ENCODE measurements around the gene RIC8A. TPM values are rescaled to one million over a fixed set of nuclear protein-coding genes. Genes with fewer than 3 reads are reported as not detected.

Gene RIC8A
- total RNA-seq, 1 donor from 2014 or later: 45.0 TPM

GRCh38 chr11:199782-200181, 7.7 kb upstream of the RIC8A start:
- no peak overlapping the region for H3K27ac Mint-ChIP-seq
- no peak overlapping the region for H3K4me3 Mint-ChIP-seq
- Histone ChIP-seq H2AFZ (replicated peaks) (no peak overlapping the region), H4K20me1 (ENCODE audit: low read depth) (no peaks in the 10 kb centered on the region), H3K27me3 (no peaks in the 10 kb centered on the region), H3K4me1 (no peaks in the 10 kb centered on the region), H3F3A (ENCODE audit: low read depth) (no peaks in the 10 kb centered on the region), H3K27ac (no peak overlapping the region), H3K9ac (no peak overlapping the region), H3K9me3 (ENCODE audit: low read depth) (no peaks in the 10 kb centered on the region), H3K36me3 (no peaks in the 10 kb centered on the region), H3K79me2 (ENCODE audit: low read depth) (no peaks in the 10 kb centered on the region), H3K4me3 (no peak overlapping the region), H3K4me2 (no peak overlapping the region)
- H3K9me3 Mint-ChIP-seq: no peaks in the 10 kb centered on the region
- DNase-seq (ENCODE audit: low spot score): no peak
- H3K4me1 Mint-ChIP-seq: peaks cover 2% of the 10 kb centered on the region
- H3K27me3 Mint-ChIP-seq (ENCODE audit: insufficient read depth, low read depth): peaks cover 2% of the 10 kb centered on the region
- no peak for TF ChIP-seq EZH2 (IDR thresholded peaks at IDR 0.05)
- no peak for TF ChIP-seq EZH2phosphoT487 (IDR thresholded peaks at IDR 0.05)
- TF ChIP-seq CTCF (IDR thresholded peaks at IDR 0.05): no peak
- H3K36me3 Mint-ChIP-seq: no peaks in the 10 kb centered on the region

- Mint-ChIP-seq H3K9me3 (no peaks in the 10 kb centered on the region), H3K4me3 (no peak overlapping the region), H3K36me3 (no peaks in the 10 kb centered on the region), H3K27ac (no peak overlapping the region), H3K4me1 (peaks cover 2% of the 10 kb centered on the region), H3K27me3 (ENCODE audit: insufficient read depth, low read depth) (peaks cover 2% of the 10 kb centered on the region)
- H3K4me1 ChIP-seq: no peaks in the 10 kb centered on the region
- no peaks in the 10 kb centered on the region for H3K79me2 ChIP-seq (ENCODE audit: low read depth)
- no peak overlapping the region for H2AFZ ChIP-seq (replicated peaks)
- no peak overlapping the region for H3K9ac ChIP-seq
- DNase-seq (ENCODE audit: low spot score): no peak
- no peak for TF ChIP-seq EZH2phosphoT487 (IDR thresholded peaks at IDR 0.05)
- no peak for TF ChIP-seq CTCF (IDR thresholded peaks at IDR 0.05)
- no peak for TF ChIP-seq EZH2 (IDR thresholded peaks at IDR 0.05)
- H3K9me3 ChIP-seq (ENCODE audit: low read depth): no peaks in the 10 kb centered on the region
- H3K36me3 ChIP-seq: no peaks in the 10 kb centered on the region
- no peak overlapping the region for H3K27ac ChIP-seq
- no peaks in the 10 kb centered on the region for H4K20me1 ChIP-seq (ENCODE audit: low read depth)
- no peaks in the 10 kb centered on the region for H3F3A ChIP-seq (ENCODE audit: low read depth)
- H3K27me3 ChIP-seq: no peaks in the 10 kb centered on the region
- H3K4me2 ChIP-seq: no peak overlapping the region
- H3K4me3 ChIP-seq: no peak overlapping the region
Observed at GRCh38 chr11:200224-201003, 7.1 kb upstream of the RIC8A start.

GRCh38 chr11:201966-202365, 5.5 kb upstream of the RIC8A start:
- no peak overlapping the region for H3K27ac Mint-ChIP-seq
- no peaks in the 10 kb centered on the region for H3K36me3 Mint-ChIP-seq
- peaks cover 7% of the 10 kb centered on the region for H3K4me1 Mint-ChIP-seq
- Histone ChIP-seq H3K36me3 (no peaks in the 10 kb centered on the region), H3K4me1 (peaks cover 4% of the 10 kb centered on the region), H4K20me1 (ENCODE audit: low read depth) (peaks cover 13% of the 10 kb centered on the region), H2AFZ (replicated peaks) (no peak overlapping the region), H3K27ac (no peak overlapping the region), H3K27me3 (no peaks in the 10 kb centered on the region), H3F3A (ENCODE audit: low read depth) (no peaks in the 10 kb centered on the region), H3K4me3 (no peak overlapping the region), H3K79me2 (ENCODE audit: low read depth) (peaks cover 12% of the 10 kb centered on the region), H3K9ac (no peak overlapping the region), H3K4me2 (no peak overlapping the region), H3K9me3 (ENCODE audit: low read depth) (no peaks in the 10 kb centered on the region)
- H3K9me3 Mint-ChIP-seq: no peaks in the 10 kb centered on the region
- DNase-seq (ENCODE audit: low spot score): no peak
- H3K27me3 Mint-ChIP-seq (ENCODE audit: insufficient read depth, low read depth): peaks cover 2% of the 10 kb centered on the region
- TF ChIP-seq EZH2 (IDR thresholded peaks at IDR 0.05) (no peak), CTCF (IDR thresholded peaks at IDR 0.05) (no peak), EZH2phosphoT487 (IDR thresholded peaks at IDR 0.05) (no peak)
- no peak overlapping the region for H3K4me3 Mint-ChIP-seq
